DOHH2 (cell line): Measurements from ENCODE around the gene CTLA4.

ENCODE experiments used
- CTCF ChIP-seq: fragments of 200-600 bp; sonication (generic); IDR thresholded peaks from one replicate; pipeline ENCODE4 v1.5.1; 2014; ENCODE audit warnings: antibody characterized with exemption, mild to moderate bottlenecking, low read depth, low read length; ENCODE audit not compliant: poor library complexity, severe bottlenecking
- EZH2phosphoT487 ChIP-seq: fragments of 200-600 bp; sonication (generic); IDR thresholded peaks from 2 replicates; pipeline ENCODE4 v1.6.1; 2017; ENCODE audit warnings: borderline replicate concordance, mild to moderate bottlenecking, antibody characterized with exemption, low read length, moderate library complexity, mixed read lengths

GRCh38 chr2:203893840-203894239, 26.3 kb downstream of the CTLA4 start:
- no peak for TF ChIP-seq CTCF
- TF ChIP-seq EZH2phosphoT487: no peak
